ENCODE data around the gene DMXL2.

The DMXL2 gene

GRCh38 chr15:51401051-51401780 is 221.4 kb downstream of the DMXL2 start:
- DNase-seq (ENCODE audit: low read depth): no peak
- no peak for TF ChIP-seq CTCF (IDR thresholded peaks at IDR 0.05; ENCODE audit: insufficient read depth, low read depth, low read length, missing control alignments)
- no peak overlapping the region for H3K4me3 ChIP-seq (ENCODE audit: low read depth, low read length)

- DNase-seq (ENCODE audit: low read depth): no peak
- TF ChIP-seq CTCF (IDR thresholded peaks at IDR 0.05; ENCODE audit: insufficient read depth, low read depth, low read length, missing control alignments): no peak
- H3K4me3 ChIP-seq (ENCODE audit: low read depth, low read length): no peak overlapping the region
Measured at GRCh38 chr15:51398626-51399025, 223.9 kb downstream of the DMXL2 start.

Data from GM12865 (cell line).